ENCODE data around the gene TSHZ2.

DNA sequence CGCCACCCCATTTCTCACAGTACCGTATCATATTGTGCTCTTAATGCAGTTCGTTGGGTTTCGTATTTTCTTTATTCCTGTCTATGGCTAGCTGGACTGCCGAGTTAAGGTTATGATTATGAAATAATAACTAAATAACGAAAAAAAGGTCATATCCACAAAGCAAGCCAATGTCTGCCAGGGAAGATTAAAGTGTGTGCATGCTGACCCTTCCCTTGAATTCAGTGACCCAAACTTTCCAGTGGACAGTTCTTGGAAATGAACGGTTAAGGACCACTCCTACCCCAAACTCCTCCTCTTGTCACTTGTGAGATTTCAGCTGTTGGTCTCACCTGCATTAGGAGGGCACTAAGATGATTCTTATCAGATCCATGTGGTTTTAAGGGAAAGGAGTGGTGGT lies 449.9 kb downstream of the TSHZ2 start:
- TF ChIP-seq, protein P1, sequence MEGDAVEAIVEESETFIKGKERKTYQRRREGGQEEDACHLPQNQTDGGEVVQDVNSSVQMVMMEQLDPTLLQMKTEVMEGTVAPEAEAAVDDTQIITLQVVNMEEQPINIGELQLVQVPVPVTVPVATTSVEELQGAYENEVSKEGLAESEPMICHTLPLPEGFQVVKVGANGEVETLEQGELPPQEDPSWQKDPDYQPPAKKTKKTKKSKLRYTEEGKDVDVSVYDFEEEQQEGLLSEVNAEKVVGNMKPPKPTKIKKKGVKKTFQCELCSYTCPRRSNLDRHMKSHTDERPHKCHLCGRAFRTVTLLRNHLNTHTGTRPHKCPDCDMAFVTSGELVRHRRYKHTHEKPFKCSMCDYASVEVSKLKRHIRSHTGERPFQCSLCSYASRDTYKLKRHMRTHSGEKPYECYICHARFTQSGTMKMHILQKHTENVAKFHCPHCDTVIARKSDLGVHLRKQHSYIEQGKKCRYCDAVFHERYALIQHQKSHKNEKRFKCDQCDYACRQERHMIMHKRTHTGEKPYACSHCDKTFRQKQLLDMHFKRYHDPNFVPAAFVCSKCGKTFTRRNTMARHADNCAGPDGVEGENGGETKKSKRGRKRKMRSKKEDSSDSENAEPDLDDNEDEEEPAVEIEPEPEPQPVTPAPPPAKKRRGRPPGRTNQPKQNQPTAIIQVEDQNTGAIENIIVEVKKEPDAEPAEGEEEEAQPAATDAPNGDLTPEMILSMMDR (IDR thresholded peaks at IDR 0.05) = no peak
- no peak for TF ChIP-seq POLR2A (IDR thresholded peaks at IDR 0.05)
